BJ (cell line): ENCODE results near the gene RBMS2. TPM values are rescaled to one million over a fixed set of nuclear protein-coding genes. Genes with fewer than 3 reads are reported as not detected.

Experiments used
- CTCF ChIA-PET: fragments of 350-600 bp; formaldehyde crosslinking; extraction: SDS; loops from one replicate; lab custom pipeline; 2021; ENCODE audit warnings: antibody characterized with exemption, inconsistent platforms; lab: Yijun Ruan, JAX
- POLR2A ChIA-PET: fragments of 300-600 bp; sonication (Branson Sonifier 250); formaldehyde crosslinking; extraction: SDS; loops from one replicate; lab custom pipeline; 2021; ENCODE audit warnings: antibody characterized with exemption; lab: Charles Lee
- DNase-seq: peaks from one replicate; pipeline ENCODE4 v3.0.0-alpha.2; 2011; ENCODE audit warnings: low read depth
- H3K27me3 ChIP-seq: 2 replicates; pipeline ENCODE4 v1.6.0; 2011; ENCODE audit warnings: low read length; ENCODE audit not compliant: control insufficient read depth, insufficient read depth
- H3K36me3 ChIP-seq: 2 replicates; pipeline ENCODE4 v1.5.1; 2011; ENCODE audit warnings: low read length; ENCODE audit not compliant: control insufficient read depth, insufficient read depth
- H3K4me3 ChIP-seq: 2 replicates; pipeline ENCODE4 v1.5.1; 2011; ENCODE audit warnings: low read depth, mild to moderate bottlenecking, control low read depth, low read length
- CTCF ChIP-seq: IDR thresholded peaks from 2 replicates; pipeline ENCODE4 v1.5.1; 2011; ENCODE audit warnings: low read depth, mild to moderate bottlenecking, control low read depth, inconsistent platforms, low read length, moderate library complexity; ENCODE audit not compliant: insufficient read depth
- polyA plus RNA-seq: library from polyadenylated mRNA; depleted of rRNA; stranded (reverse); fragments of >200 nt; gene quantifications from 2 replicates; pipeline ENCODE4 v1.2.3, GENCODE V29; 2011

Gene RBMS2
- polyA plus RNA-seq, 1 experiment: 67.9 TPM

GRCh38 chr12:56546680-56547079 lies 25.1 kb downstream of the RBMS2 start:
- Histone ChIP-seq H3K36me3 (no peaks in the 10 kb centered on the region), H3K4me3 (no peak overlapping the region), H3K27me3 (no peaks in the 10 kb centered on the region)
- CTCF ChIA-PET: no interaction called here
- no peak for DNase-seq
- POLR2A ChIA-PET: no interaction called here
- TF ChIP-seq CTCF: no peak

GRCh38 chr12:56551070-56551469 lies 29.4 kb downstream of the RBMS2 start:
- Histone ChIP-seq H3K36me3 (no peaks in the 10 kb centered on the region), H3K27me3 (no peaks in the 10 kb centered on the region), H3K4me3 (no peak overlapping the region)
- no peak for TF ChIP-seq CTCF
- ChIA-PET POLR2A (no interaction called here), CTCF (no interaction called here)
- no peak for DNase-seq

- DNase-seq: peak; percentile 45
- Histone ChIP-seq H3K36me3 (peaks cover 8% of the 10 kb centered on the region), H3K27me3 (no peaks in the 10 kb centered on the region), H3K4me3 (no peak overlapping the region)
- TF ChIP-seq CTCF: peak; percentile 5; the same call in 1 of the 2 replicates
- ChIA-PET CTCF (interaction anchor here (0.6 to 1.1 kb wide), 4 partner anchors 11 to 56 kb away, joined by 3 to 6 read pairs (median 3); no protein-coding TSS in a partner anchor), POLR2A (interaction anchor here (1.0 kb wide), 1 partner anchor 44 kb away, joined by 3 read pairs; the partner anchor contains the start of gene RBMS2)
These were observed 44.0 kb downstream of the RBMS2 start for GRCh38 chr12:56565510-56566101.

- H3K4me3 ChIP-seq: no peak overlapping the region
- DNase-seq: no peak
- POLR2A ChIA-PET: no interaction called here
- CTCF ChIA-PET: interaction anchor here (0.5 to 3.9 kb wide), 4 partner anchors 19 to 544 kb away, joined by 3 to 30 read pairs (median 3); no protein-coding TSS in a partner anchor
- peaks cover 7% of the 10 kb centered on the region for H3K36me3 ChIP-seq
- H3K27me3 ChIP-seq: no peaks in the 10 kb centered on the region
- no peak for TF ChIP-seq CTCF
These were observed 46.5 kb downstream of the RBMS2 start for GRCh38 chr12:56568146-56568545.

- Histone ChIP-seq H3K4me3 (no peak overlapping the region), H3K27me3 (no peaks in the 10 kb centered on the region), H3K36me3 (peaks cover 6% of the 10 kb centered on the region)
- DNase-seq: no peak
- TF ChIP-seq CTCF: no peak
- ChIA-PET CTCF (interaction anchor here (1.5 to 3.9 kb wide), 6 partner anchors 15 to 65 kb away, joined by 3 to 30 read pairs (median 6); no protein-coding TSS in a partner anchor), POLR2A (no interaction called here)
These were observed 49.5 kb downstream of the RBMS2 start for GRCh38 chr12:56571121-56571520.
